ENCODE results near the gene JUN. TPM values are rescaled to one million over a fixed set of nuclear protein-coding genes. Genes with fewer than 3 reads are reported as not detected.
"Not testable (repeated sequence)": the region's sequence is repeated elsewhere in the genome, so short reads cannot be mapped to it uniquely, and the experiment has no call there.

Gene JUN
- total RNA-seq, 2 experiments from 2014 or later, result 30.1 to 35.6 TPM

GRCh38 chr1:58804853-58805565, 21.2 kb upstream of the JUN start:
- ChIA-PET POLR2A (no interaction called here), CTCF (interaction anchor here (0.7 kb wide), 2 partner anchors 277 to 346 kb away, joined by 3 read pairs; no protein-coding TSS in a partner anchor)
- no peak overlapping the region for H3K4me3 Mint-ChIP-seq
- H3K36me3 Mint-ChIP-seq (ENCODE audit: low read depth), result peaks cover 5% of the 10 kb centered on the region
- peaks cover 9% of the 10 kb centered on the region for H3K4me1 Mint-ChIP-seq
- no peaks in the 10 kb centered on the region for H3K9me3 Mint-ChIP-seq
- no peak for DNase-seq
- no peaks in the 10 kb centered on the region for H3K27me3 Mint-ChIP-seq
- H3K27ac Mint-ChIP-seq, result no peak overlapping the region

- no peak for DNase-seq
- no peak overlapping the region for H3K27ac Mint-ChIP-seq
- peaks cover 3% of the 10 kb centered on the region for H3K4me1 Mint-ChIP-seq
- H3K27me3 Mint-ChIP-seq, result peaks cover 3% of the 10 kb centered on the region
- ChIA-PET CTCF (interaction anchor here (0.7 kb wide), 1 partner anchor 139 kb away, joined by 3 read pairs; no protein-coding TSS in a partner anchor), POLR2A (no interaction called here)
- H3K36me3 Mint-ChIP-seq (ENCODE audit: low read depth), result peaks cover 5% of the 10 kb centered on the region
- no peak overlapping the region for H3K4me3 Mint-ChIP-seq
- no peaks in the 10 kb centered on the region for H3K9me3 Mint-ChIP-seq
These were observed 20.0 kb upstream of the JUN start for GRCh38 chr1:58803858-58804257.

- H3K9me3 Mint-ChIP-seq, result no peaks in the 10 kb centered on the region
- H3K27me3 Mint-ChIP-seq, result peaks cover 3% of the 10 kb centered on the region
- CTCF ChIA-PET, result no interaction called here
- H3K4me3 Mint-ChIP-seq, result no peak overlapping the region
- H3K36me3 Mint-ChIP-seq (ENCODE audit: low read depth), result peaks cover 5% of the 10 kb centered on the region
- no peak overlapping the region for H3K27ac Mint-ChIP-seq
- POLR2A ChIA-PET, result no interaction called here
- no peaks in the 10 kb centered on the region for H3K4me1 Mint-ChIP-seq
- DNase-seq, result no peak
These were observed 19.0 kb upstream of the JUN start for GRCh38 chr1:58802640-58803399.

- H3K36me3 Mint-ChIP-seq (ENCODE audit: low read depth); H3K4me1 Mint-ChIP-seq; H3K9me3 Mint-ChIP-seq; CTCF ChIA-PET; H3K4me3 Mint-ChIP-seq; H3K27ac Mint-ChIP-seq; DNase-seq; H3K27me3 Mint-ChIP-seq; POLR2A ChIA-PET: not testable (repeated sequence)
These were observed 17.4 kb upstream of the JUN start for GRCh38 chr1:58801286-58801685.

GRCh38 chr1:58799650-58800049, 15.8 kb upstream of the JUN start:
- H3K27ac Mint-ChIP-seq, result no peak overlapping the region

GRCh38 chr1:58798910-58799442, 15.1 kb upstream of the JUN start:
- Mint-ChIP-seq H3K9me3 (no peaks in the 10 kb centered on the region), H3K27me3 (peaks cover 3% of the 10 kb centered on the region), H3K4me1 (peaks cover 14% of the 10 kb centered on the region), H3K36me3 (ENCODE audit: low read depth) (peaks cover 2% of the 10 kb centered on the region), H3K27ac (no peak overlapping the region), H3K4me3 (no peak overlapping the region)
- DNase-seq, result no peak
- POLR2A ChIA-PET, result no interaction called here
- CTCF ChIA-PET, result interaction anchor here (0.7 to 1.8 kb wide), 3 partner anchors 14 to 257 kb away, joined by 3 to 4 read pairs (median 4); no protein-coding TSS in a partner anchor

More at GRCh38 chr1:58799650-58800049, 15.8 kb upstream of the JUN start:
- CTCF ChIA-PET, result no interaction called here
- H3K4me3 Mint-ChIP-seq, result no peak overlapping the region
- peaks cover 2% of the 10 kb centered on the region for H3K36me3 Mint-ChIP-seq (ENCODE audit: low read depth)
- peaks cover 7% of the 10 kb centered on the region for H3K4me1 Mint-ChIP-seq
- H3K27me3 Mint-ChIP-seq, result peaks cover 3% of the 10 kb centered on the region
- POLR2A ChIA-PET, result no interaction called here
- DNase-seq, result no peak
- H3K9me3 Mint-ChIP-seq, result no peaks in the 10 kb centered on the region

- Mint-ChIP-seq H3K4me3 (no peak overlapping the region), H3K36me3 (ENCODE audit: low read depth) (peaks cover 2% of the 10 kb centered on the region), H3K4me1 (peaks cover 17% of the 10 kb centered on the region), H3K9me3 (no peaks in the 10 kb centered on the region), H3K27me3 (peaks cover 3% of the 10 kb centered on the region), H3K27ac (no peak overlapping the region)
- DNase-seq, result no peak
- POLR2A ChIA-PET, result no interaction called here
- CTCF ChIA-PET, result no interaction called here
These were observed 12.6 kb upstream of the JUN start for GRCh38 chr1:58796416-58796815.

- ChIA-PET POLR2A (no interaction called here), CTCF (interaction anchor here (0.6 to 0.7 kb wide), 2 partner anchors 180 to 384 kb away, joined by 3 read pairs; no protein-coding TSS in a partner anchor)
- peaks cover 5% of the 10 kb centered on the region for H3K36me3 Mint-ChIP-seq (ENCODE audit: low read depth)
- H3K4me3 Mint-ChIP-seq, result no peak overlapping the region
- no peaks in the 10 kb centered on the region for H3K9me3 Mint-ChIP-seq
- no peaks in the 10 kb centered on the region for H3K27me3 Mint-ChIP-seq
- no peak overlapping the region for H3K27ac Mint-ChIP-seq
- H3K4me1 Mint-ChIP-seq, result peaks cover 24% of the 10 kb centered on the region
- no peak for DNase-seq
These were observed 10.7 kb upstream of the JUN start for GRCh38 chr1:58794585-58794984.

GRCh38 chr1:58792846-58793245, 9.0 kb upstream of the JUN start:
- Mint-ChIP-seq H3K4me3 (no peak overlapping the region), H3K9me3 (peaks cover 15% of the 10 kb centered on the region), H3K27ac (no peak overlapping the region), H3K27me3 (no peaks in the 10 kb centered on the region), H3K36me3 (ENCODE audit: low read depth) (peaks cover 21% of the 10 kb centered on the region), H3K4me1 (peaks cover 24% of the 10 kb centered on the region)
- ChIA-PET CTCF (no interaction called here), POLR2A (no interaction called here)
- no peak for DNase-seq

- Mint-ChIP-seq H3K9me3 (peaks cover 15% of the 10 kb centered on the region), H3K27ac (no peak overlapping the region), H3K4me3 (no peak overlapping the region), H3K4me1 (peaks cover 24% of the 10 kb centered on the region), H3K27me3 (no peaks in the 10 kb centered on the region), H3K36me3 (ENCODE audit: low read depth) (peaks cover 21% of the 10 kb centered on the region)
- no peak for DNase-seq
- ChIA-PET CTCF (interaction anchor here (0.9 kb wide), 1 partner anchor 18 kb away, joined by 3 read pairs; no protein-coding TSS in a partner anchor), POLR2A (no interaction called here)
These were observed 7.3 kb upstream of the JUN start for GRCh38 chr1:58791106-58791505.

GRCh38 chr1:58789996-58790660, 6.3 kb upstream of the JUN start:
- ChIA-PET POLR2A (no interaction called here), CTCF (interaction anchor here (0.9 to 1.1 kb wide), 2 partner anchors 18 to 24 kb away, joined by 3 read pairs; no protein-coding TSS in a partner anchor)
- Mint-ChIP-seq H3K36me3 (ENCODE audit: low read depth) (peaks cover 21% of the 10 kb centered on the region), H3K4me1 (peaks cover 23% of the 10 kb centered on the region), H3K4me3 (no peak overlapping the region), H3K27me3 (no peaks in the 10 kb centered on the region), H3K27ac (no peak overlapping the region), H3K9me3 (peaks cover 15% of the 10 kb centered on the region)
- no peak for DNase-seq

- Mint-ChIP-seq H3K4me1 (peaks cover 20% of the 10 kb centered on the region), H3K27ac (no peak overlapping the region), H3K9me3 (peaks cover 15% of the 10 kb centered on the region), H3K4me3 (no peak overlapping the region), H3K27me3 (no peaks in the 10 kb centered on the region), H3K36me3 (ENCODE audit: low read depth) (peaks cover 21% of the 10 kb centered on the region)
- POLR2A ChIA-PET, result no interaction called here
- DNase-seq, result no peak
- CTCF ChIA-PET, result interaction anchor here (1.3 kb wide), 1 partner anchor 17 kb away, joined by 3 read pairs; no protein-coding TSS in a partner anchor
These were observed 5.5 kb upstream of the JUN start for GRCh38 chr1:58789322-58789856.

Data from activated CD4-positive, alpha-beta T cell treated with anti-CD3 and anti-CD28 coated beads, Interleukin-2, amount 10 ng/mL, durations not matched to agents 7 days and 5 days (primary cell).